ENCODE results near the gene TCF19.

TCF19 gene

GRCh38 chr6:31122791-31123706 lies 35.3 kb upstream of the TCF19 start:
- Mint-ChIP-seq H3K4me1 (ENCODE audit: low read depth) (peaks cover 3% of the 10 kb centered on the region), H3K4me3 (no peak overlapping the region), H3K27ac (no peak overlapping the region)

GRCh38 chr6:31125162-31125561 lies 33.2 kb upstream of the TCF19 start:
- Mint-ChIP-seq H3K9me3 (no peaks in the 10 kb centered on the region), H3K27ac (no peak overlapping the region), H3K4me1 (ENCODE audit: low read depth) (peaks cover 3% of the 10 kb centered on the region), H3K4me3 (no peak overlapping the region), H3K36me3 (ENCODE audit: low read depth) (no peaks in the 10 kb centered on the region), H3K27me3 (ENCODE audit: low read depth) (peaks cover 18% of the 10 kb centered on the region)

More at GRCh38 chr6:31122791-31123706, 35.3 kb upstream of the TCF19 start:
- peaks cover 12% of the 10 kb centered on the region for H3K27me3 Mint-ChIP-seq (ENCODE audit: low read depth)
- H3K36me3 Mint-ChIP-seq (ENCODE audit: low read depth): no peaks in the 10 kb centered on the region
- H3K9me3 Mint-ChIP-seq: no peaks in the 10 kb centered on the region

- H3K27me3 Mint-ChIP-seq (ENCODE audit: low read depth): peaks cover 18% of the 10 kb centered on the region
- peaks cover 3% of the 10 kb centered on the region for H3K4me1 Mint-ChIP-seq (ENCODE audit: low read depth)
- H3K27ac Mint-ChIP-seq: no peak overlapping the region
- no peaks in the 10 kb centered on the region for H3K9me3 Mint-ChIP-seq
- H3K4me3 Mint-ChIP-seq: no peak overlapping the region
- H3K36me3 Mint-ChIP-seq (ENCODE audit: low read depth): no peaks in the 10 kb centered on the region
These were observed 32.6 kb upstream of the TCF19 start for GRCh38 chr6:31125586-31126363.

GRCh38 chr6:31126396-31127175 lies 31.8 kb upstream of the TCF19 start:
- no peak overlapping the region for H3K4me3 Mint-ChIP-seq
- no peaks in the 10 kb centered on the region for H3K9me3 Mint-ChIP-seq
- peaks cover 18% of the 10 kb centered on the region for H3K27me3 Mint-ChIP-seq (ENCODE audit: low read depth)
- H3K4me1 Mint-ChIP-seq (ENCODE audit: low read depth): peaks cover 3% of the 10 kb centered on the region
- no peak overlapping the region for H3K27ac Mint-ChIP-seq
- H3K36me3 Mint-ChIP-seq (ENCODE audit: low read depth): no peaks in the 10 kb centered on the region

- Mint-ChIP-seq H3K4me3 (no peak overlapping the region), H3K36me3 (ENCODE audit: low read depth) (no peaks in the 10 kb centered on the region), H3K27me3 (ENCODE audit: low read depth) (peaks cover 18% of the 10 kb centered on the region), H3K9me3 (no peaks in the 10 kb centered on the region), H3K27ac (no peak overlapping the region), H3K4me1 (ENCODE audit: low read depth) (peaks cover 3% of the 10 kb centered on the region)
These were observed 30.2 kb upstream of the TCF19 start for GRCh38 chr6:31128093-31128676.

GRCh38 chr6:31129130-31129529 lies 29.3 kb upstream of the TCF19 start:
- H3K9me3 Mint-ChIP-seq: no peaks in the 10 kb centered on the region
- H3K27ac Mint-ChIP-seq: no peak overlapping the region
- H3K4me3 Mint-ChIP-seq: no peak overlapping the region
- H3K4me1 Mint-ChIP-seq (ENCODE audit: low read depth): peaks cover 3% of the 10 kb centered on the region
- H3K36me3 Mint-ChIP-seq (ENCODE audit: low read depth): no peaks in the 10 kb centered on the region
- peaks cover 18% of the 10 kb centered on the region for H3K27me3 Mint-ChIP-seq (ENCODE audit: low read depth)

GRCh38 chr6:31130751-31131150 lies 27.6 kb upstream of the TCF19 start:
- no peaks in the 10 kb centered on the region for H3K36me3 Mint-ChIP-seq (ENCODE audit: low read depth)
- peaks cover 18% of the 10 kb centered on the region for H3K27me3 Mint-ChIP-seq (ENCODE audit: low read depth)
- H3K27ac Mint-ChIP-seq: no peak overlapping the region
- no peaks in the 10 kb centered on the region for H3K9me3 Mint-ChIP-seq
- no peak overlapping the region for H3K4me3 Mint-ChIP-seq
- H3K4me1 Mint-ChIP-seq (ENCODE audit: low read depth): peaks cover 3% of the 10 kb centered on the region

- Mint-ChIP-seq H3K36me3 (ENCODE audit: low read depth) (no peaks in the 10 kb centered on the region), H3K4me3 (no peak overlapping the region), H3K4me1 (ENCODE audit: low read depth) (peaks cover 3% of the 10 kb centered on the region), H3K9me3 (no peaks in the 10 kb centered on the region), H3K27ac (no peak overlapping the region), H3K27me3 (ENCODE audit: low read depth) (peaks cover 18% of the 10 kb centered on the region)
These were observed 26.8 kb upstream of the TCF19 start for GRCh38 chr6:31131595-31131994.

GRCh38 chr6:31132806-31133205 lies 25.6 kb upstream of the TCF19 start:
- Mint-ChIP-seq H3K36me3 (ENCODE audit: low read depth) (no peaks in the 10 kb centered on the region), H3K4me1 (ENCODE audit: low read depth) (peaks cover 6% of the 10 kb centered on the region), H3K27ac (no peak overlapping the region), H3K9me3 (no peaks in the 10 kb centered on the region), H3K27me3 (ENCODE audit: low read depth) (peaks cover 22% of the 10 kb centered on the region), H3K4me3 (no peak overlapping the region)

GRCh38 chr6:31135710-31136109 lies 22.7 kb upstream of the TCF19 start:
- peaks cover 4% of the 10 kb centered on the region for H3K4me1 Mint-ChIP-seq (ENCODE audit: low read depth)
- H3K9me3 Mint-ChIP-seq: no peaks in the 10 kb centered on the region
- H3K36me3 Mint-ChIP-seq (ENCODE audit: low read depth): no peaks in the 10 kb centered on the region
- no peak overlapping the region for H3K27ac Mint-ChIP-seq
- peaks cover 5% of the 10 kb centered on the region for H3K27me3 Mint-ChIP-seq (ENCODE audit: low read depth)
- H3K4me3 Mint-ChIP-seq: no peak overlapping the region

- Mint-ChIP-seq H3K27me3 (ENCODE audit: low read depth) (peaks cover 5% of the 10 kb centered on the region), H3K4me1 (ENCODE audit: low read depth) (peaks cover 4% of the 10 kb centered on the region), H3K36me3 (ENCODE audit: low read depth) (peaks cover 2% of the 10 kb centered on the region), H3K4me3 (no peak within 1 kb of the TSS), H3K27ac (no peak within 1 kb of the TSS), H3K9me3 (no peaks in the 10 kb centered on the region)
These were observed 19.4 kb upstream of the TCF19 start, which contains the start of gene PSORS1C2 for GRCh38 chr6:31138982-31139381. Gene PSORS1C2, minus strand, starts transcription at chr6:31139066. Its CDS starts 40 bp downstream, at chr6:31139026.

- peaks cover 5% of the 10 kb centered on the region for H3K36me3 Mint-ChIP-seq (ENCODE audit: low read depth)
- H3K27ac Mint-ChIP-seq: no peak overlapping the region
- peaks cover 4% of the 10 kb centered on the region for H3K4me1 Mint-ChIP-seq (ENCODE audit: low read depth)
- peaks cover 5% of the 10 kb centered on the region for H3K27me3 Mint-ChIP-seq (ENCODE audit: low read depth)
- H3K9me3 Mint-ChIP-seq: no peaks in the 10 kb centered on the region
- no peak overlapping the region for H3K4me3 Mint-ChIP-seq
These were observed 18.8 kb upstream of the TCF19 start for GRCh38 chr6:31139599-31139998.

- Mint-ChIP-seq H3K36me3 (ENCODE audit: low read depth) (peaks cover 7% of the 10 kb centered on the region), H3K4me1 (ENCODE audit: low read depth) (peaks cover 4% of the 10 kb centered on the region), H3K9me3 (no peaks in the 10 kb centered on the region), H3K4me3 (no peak overlapping the region), H3K27ac (no peak overlapping the region), H3K27me3 (ENCODE audit: low read depth) (peaks cover 5% of the 10 kb centered on the region)
These were observed 17.7 kb upstream of the TCF19 start for GRCh38 chr6:31140643-31141042.

- Mint-ChIP-seq H3K9me3 (no peaks in the 10 kb centered on the region), H3K4me3 (no peak overlapping the region), H3K4me1 (ENCODE audit: low read depth) (peaks cover 3% of the 10 kb centered on the region), H3K27me3 (ENCODE audit: low read depth) (peaks cover 4% of the 10 kb centered on the region), H3K36me3 (ENCODE audit: low read depth) (peaks cover 7% of the 10 kb centered on the region), H3K27ac (no peak overlapping the region)
These were observed 16.0 kb upstream of the TCF19 start for GRCh38 chr6:31142361-31142761.
